HepG2 (cell line): ENCODE measurements around the gene P2RY8. TPM values are rescaled to one million over a fixed set of nuclear protein-coding genes. Genes with fewer than 3 reads are reported as not detected.

Experiments
- ATAC-seq: fragments of 200-7000 bp; cut with Tn5 transposase; 3 replicates; pipeline ENCODE4 v1.9.1; 2020; ENCODE audit warnings: mild to moderate bottlenecking, moderate library complexity
- BruUV-seq: library from RNA; stranded (reverse); fragments of 400-500 nt; replicated peaks from 2 replicates; lab custom pipeline; 2021; lab: Mats Ljungman, UMichigan
- CTCF ChIA-PET: fragments of 300-600 bp; formaldehyde crosslinking; extraction: SDS; loops from one replicate; lab custom pipeline; 2021; ENCODE audit warnings: low total read pairs, inconsistent platforms, low intra/inter-chr PET ratio; lab: Yijun Ruan, JAX
- POLR2A ChIA-PET: fragments of 350-600 bp; sonication (Branson Sonifier 250); formaldehyde crosslinking; loops from one replicate; lab custom pipeline; 2020; ENCODE audit warnings: antibody characterized with exemption, inconsistent platforms; lab: Yijun Ruan, JAX
- DNase-seq: peaks from one replicate; pipeline ENCODE4 v3.0.0-alpha.2; 2015; ENCODE audit warnings: low spot score
- FAIRE-seq: peaks from 3 replicates; lab custom pipeline; 2011; peaks lifted over from hg19 to GRCh38; lab: Jason Lieb, UNC
- H2AFZ ChIP-seq: one replicate; pipeline ENCODE4 v1.6.1; 2011; ENCODE audit warnings: low read length, inconsistent platforms
- H3K27ac ChIP-seq: fragments of 300-600 bp; 3 replicates; pipeline ENCODE4 v1.8.0; 2011; ENCODE audit warnings: mixed run types, mild to moderate bottlenecking, mixed read lengths, low read length, inconsistent platforms; ENCODE audit not compliant: insufficient read depth; ENCODE audit errors: extremely low read length
- H3K27me3 ChIP-seq, 2 experiments: fragments of 200-600 bp in 1 of 2; 2 replicates in 1 of 2; 3 replicates in 1 of 2; pipeline versions ENCODE4 v1.6.0 to v1.8.0; 2011; ENCODE audit warnings: low read length in 2 of 2, mild to moderate bottlenecking in 2 of 2, moderate library complexity in 2 of 2, inconsistent platforms in 1 of 2; ENCODE audit not compliant: insufficient read depth in 2 of 2, control insufficient read depth in 1 of 2
- H3K36me3 ChIP-seq, 2 experiments: fragments of 200-600 bp in 1 of 2; replicated peaks in 1 of 2; 2 replicates in 1 of 2; 3 replicates in 1 of 2; pipeline versions ENCODE4 v1.5.1 to v1.8.0; 2011; ENCODE audit warnings: low read length in 2 of 2, inconsistent platforms in 1 of 2; ENCODE audit not compliant: insufficient read depth in 2 of 2, control insufficient read depth in 1 of 2
- H3K4me1 ChIP-seq: 2 replicates; pipeline ENCODE4 v1.5.1; 2012; ENCODE audit warnings: low read length, inconsistent platforms; ENCODE audit not compliant: insufficient read depth
- H3K4me2 ChIP-seq: 2 replicates; pipeline ENCODE4 v1.6.0; 2011; ENCODE audit warnings: low read depth, low read length, inconsistent platforms
- H3K4me3 ChIP-seq, 3 experiments: fragments of 200-600 bp in 1 of 3; sonication (generic), shearing (Covaris generic) in 1 of 3; replicated peaks in 1 of 3; 2 replicates each; pipeline ENCODE4 v1.5.1; 2011 to 2016; ENCODE audit warnings: low read length in 3 of 3, inconsistent platforms in 2 of 3, low read depth in 2 of 3, mild to moderate bottlenecking in 2 of 3, control low read depth in 1 of 3, mixed read lengths in 1 of 3; ENCODE audit not compliant: insufficient read depth in 1 of 3
- H3K79me2 ChIP-seq: one replicate; pipeline ENCODE4 v1.6.1; 2011; ENCODE audit warnings: low read length, inconsistent platforms; ENCODE audit not compliant: insufficient read depth
- H3K9ac ChIP-seq: 2 replicates; pipeline ENCODE4 v1.6.0; 2011; ENCODE audit warnings: mild to moderate bottlenecking, low read depth, low read length, inconsistent platforms; ENCODE audit not compliant: insufficient read depth
- H3K9me3 ChIP-seq: 2 replicates; pipeline ENCODE4 v1.5.1; 2012; ENCODE audit warnings: mild to moderate bottlenecking, low read length
- H4K20me1 ChIP-seq: 2 replicates; pipeline ENCODE4 v1.6.0; 2011; ENCODE audit warnings: inconsistent platforms, mild to moderate bottlenecking, low read length, moderate library complexity; ENCODE audit not compliant: insufficient read depth
- HMG20A ChIP-seq: IDR thresholded peaks from 2 replicates; pipeline ENCODE4 v1.6.1; 2016; ENCODE audit warnings: borderline replicate concordance
- HOXA7 ChIP-seq: sonication (generic); formaldehyde crosslinking; IDR thresholded peaks from 2 replicates; pipeline ENCODE4 v1.8.1; 2022; ENCODE audit warnings: mild to moderate bottlenecking, missing genetic modification reagents, moderate library complexity
- ZBTB46 ChIP-seq: sonication (generic); formaldehyde crosslinking; IDR thresholded peaks from 2 replicates; pipeline ENCODE4 v1.4.0; 2020; ENCODE audit warnings: mild to moderate bottlenecking, missing genetic modification reagents, borderline replicate concordance
- ZBTB7B ChIP-seq: sonication (generic); formaldehyde crosslinking; IDR thresholded peaks from 2 replicates; pipeline ENCODE4 v1.4.0; 2020; ENCODE audit warnings: missing genetic modification reagents
- ZC3H13 ChIP-seq: sonication (generic); formaldehyde crosslinking; IDR thresholded peaks from 2 replicates; pipeline ENCODE4 v1.8.1; 2023; ENCODE audit warnings: mild to moderate bottlenecking, missing genetic modification reagents, moderate library complexity
- ZFX ChIP-seq: sonication (generic); formaldehyde crosslinking; IDR thresholded peaks from 2 replicates; pipeline ENCODE4 v1.4.0; 2020; ENCODE audit warnings: mild to moderate bottlenecking, low read depth, missing genetic modification reagents, moderate library complexity
- ZNF430 ChIP-seq: sonication (generic); formaldehyde crosslinking; IDR thresholded peaks from 2 replicates; pipeline ENCODE4 v1.9.0; 2021; ENCODE audit warnings: mild to moderate bottlenecking, missing genetic modification reagents
- ZNF563 ChIP-seq: sonication (generic); formaldehyde crosslinking; IDR thresholded peaks from 2 replicates; pipeline ENCODE4 v1.8.0; 2022; ENCODE audit warnings: mild to moderate bottlenecking, moderate library complexity, missing genetic modification reagents
- ZNF646 ChIP-seq: sonication (generic); formaldehyde crosslinking; IDR thresholded peaks from 2 replicates; pipeline ENCODE4 v1.9.0; 2021; ENCODE audit warnings: mild to moderate bottlenecking, missing genetic modification reagents
- ZNF691 ChIP-seq: sonication (generic); formaldehyde crosslinking; IDR thresholded peaks from 2 replicates; pipeline ENCODE4 v1.4.0; 2020; ENCODE audit warnings: missing genetic modification reagents, low read depth, mild to moderate bottlenecking, borderline replicate concordance
- ZNF790 ChIP-seq: sonication (generic); formaldehyde crosslinking; IDR thresholded peaks from 2 replicates; pipeline ENCODE4 v1.8.0; 2022; ENCODE audit warnings: missing genetic modification reagents, mild to moderate bottlenecking, borderline replicate concordance
- WGBS: methylation state at CpG from one replicate; pipeline ENCODE4 v1.1.6; 2017; ENCODE audit warnings: low lambda C conversion rate; 5-methylcytosine and 5-hydroxymethylcytosine counted together
- in situ Hi-C: cut with HindIII; loops from 2 replicates; pipeline ENCODE4 v1.10.0; 2017; ENCODE audit warnings: low pct_unique_long_range_greater_than_20kb; ENCODE audit not compliant: extremely low pct_ligation_motif_present
- intact Hi-C: fragments of 100-400 bp; cut with micrococcal nuclease; formaldehyde crosslinking; loops from one replicate; pipeline ENCODE4 v1.10.0; 2022; ENCODE audit not compliant: unreplicated experiment
- polyA plus RNA-seq, 8 experiments: library from polyadenylated mRNA; depleted of rRNA in 3 of 8; stranded (reverse) in 7 of 8; unstranded in 1 of 8; fragments of >200 nt; fragmentation: Illumina TruSeq in 4 of 8; extraction: Trizol in 4 of 8; gene quantifications; 2 replicates each; pipeline versions ENCODE4 v1.2.1 to v1.2.3, GENCODE V29; 2011 to 2016; ENCODE audit warnings: low read depth in 4 of 8, missing spikeins in 1 of 8, mixed read lengths in 1 of 8; ENCODE audit not compliant: insufficient read depth in 1 of 8
- total RNA-seq, 5 experiments: library from RNA; depleted of rRNA; stranded (reverse); fragments of >200 nt; fragmentation: Illumina TruSeq; extraction: Trizol; gene quantifications; 2 replicates each; pipeline ENCODE4 v1.2.3, GENCODE V29; 2016; ENCODE audit warnings: low read depth in 1 of 5
- TF ChIP-seq, protein P1 (sequence below): sonication (generic); formaldehyde crosslinking; IDR thresholded peaks from 2 replicates; pipeline ENCODE4 v1.5.1; 2020; ENCODE audit warnings: mild to moderate bottlenecking, moderate library complexity, missing genetic modification reagents

P2RY8 gene
- total and polyA plus RNA-seq, 2 of the 13 experiments (the other 11 are each of a cell fraction or from before 2014, with no cell fraction given), result 1.0 to 1.3 TPM

DNA sequence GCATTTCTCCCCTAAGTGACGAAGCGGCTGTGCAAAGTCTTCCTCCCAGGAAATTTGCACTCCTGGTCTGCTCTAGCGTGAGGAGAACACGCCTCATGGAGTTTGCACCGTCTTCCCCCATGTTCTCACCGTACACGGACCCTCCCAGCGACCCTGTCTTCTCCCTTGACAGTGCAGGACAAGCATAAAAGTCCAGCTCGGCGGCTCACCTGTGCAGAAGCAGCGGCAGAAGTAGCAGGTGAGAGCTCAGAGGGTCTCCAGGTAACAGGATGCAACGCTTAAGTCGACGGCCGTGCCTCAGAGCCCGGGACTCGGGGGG lies 314 bp downstream of the P2RY8 start:
- Histone ChIP-seq H3K79me2 (no peaks in the 10 kb centered on the region), H3K27ac (peak overlapping the region; percentile 75), H2AFZ (no peak overlapping the region), H3K27me3 (no peaks in the 10 kb centered on the region), H3K36me3 (no peaks in the 10 kb centered on the region), H3K9ac (peak overlapping the region; percentile 73), H4K20me1 (no peaks in the 10 kb centered on the region), H3K9me3 (no peaks in the 10 kb centered on the region), H3K4me2 (peak overlapping the region; percentile 96), H3K4me3 (peak overlapping the region; percentile 62 to 81 (median 63)), H3K4me1 (peaks cover 51% of the 10 kb centered on the region)
- POLR2A ChIA-PET, result no interaction called here
- in situ Hi-C loops, result no loop called here
- FAIRE-seq (no peak), ATAC-seq (peak; percentile 51), DNase-seq (no peak)
- CTCF ChIA-PET, result no interaction called here
- intact Hi-C loops, result loop anchor here (1.0 to 10.0 kb wide), 2 partner anchors 48 to 55 kb away; no protein-coding TSS in a partner anchor
- WGBS, result 0% methylated on average over 3 of the region's 17 CpGs
- BruUV-seq, result TSS peak; percentile 88
- TF ChIP-seq ZFX (CRISPR knock-in tag), result 0 out of 2 replicates have a peak, but pooled peaks have one; percentile 11
- 0 out of 2 replicates have a peak, but pooled peaks have one; percentile 4 for TF ChIP-seq HMG20A (CRISPR knock-in tag)
- TF ChIP-seq HOXA7, result no peak
- TF ChIP-seq ZNF646 (CRISPR knock-in tag), result peak; percentile 47; the same call in 1 of the 2 replicates
- peak; percentile 54; the same call in 1 of the 2 replicates for TF ChIP-seq ZNF430
- TF ChIP-seq ZNF691 (CRISPR knock-in tag), result no peak
- TF ChIP-seq ZNF563 (CRISPR knock-in tag), result peak; percentile 65; the same call in 1 of the 2 replicates
- TF ChIP-seq, protein P1, sequence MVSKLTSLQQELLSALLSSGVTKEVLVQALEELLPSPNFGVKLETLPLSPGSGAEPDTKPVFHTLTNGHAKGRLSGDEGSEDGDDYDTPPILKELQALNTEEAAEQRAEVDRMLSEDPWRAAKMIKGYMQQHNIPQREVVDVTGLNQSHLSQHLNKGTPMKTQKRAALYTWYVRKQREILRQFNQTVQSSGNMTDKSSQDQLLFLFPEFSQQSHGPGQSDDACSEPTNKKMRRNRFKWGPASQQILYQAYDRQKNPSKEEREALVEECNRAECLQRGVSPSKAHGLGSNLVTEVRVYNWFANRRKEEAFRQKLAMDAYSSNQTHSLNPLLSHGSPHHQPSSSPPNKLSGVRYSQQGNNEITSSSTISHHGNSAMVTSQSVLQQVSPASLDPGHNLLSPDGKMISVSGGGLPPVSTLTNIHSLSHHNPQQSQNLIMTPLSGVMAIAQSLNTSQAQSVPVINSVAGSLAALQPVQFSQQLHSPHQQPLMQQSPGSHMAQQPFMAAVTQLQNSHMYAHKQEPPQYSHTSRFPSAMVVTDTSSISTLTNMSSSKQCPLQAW (CRISPR knock-in tag), result 0 out of 2 replicates have a peak, but pooled peaks have one; percentile 19
- no peak for TF ChIP-seq ZBTB46
- TF ChIP-seq ZC3H13 (CRISPR knock-in tag), result peak; percentile 29; the same call in 1 of the 2 replicates
- TF ChIP-seq ZNF790 (CRISPR knock-in tag), result 0 out of 2 replicates have a peak, but pooled peaks have one; percentile 61
- TF ChIP-seq ZBTB7B (CRISPR knock-in tag), result 0 out of 2 replicates have a peak, but pooled peaks have one; percentile 6
